ENCODE measurements around the gene ZC3H12C. TPM values are rescaled to one million over a fixed set of nuclear protein-coding genes. Genes with fewer than 3 reads are reported as not detected.

The ZC3H12C gene
- total RNA-seq, 3 donors from 2014 or later, result 0.35 to 1.3 (median 0.90) TPM

- DNase-seq (no peak), ATAC-seq (no peak)
- H3K27me3 Mint-ChIP-seq (ENCODE audit: low read depth), result peaks cover 13% of the 10 kb centered on the region
- H3K36me3 Mint-ChIP-seq (ENCODE audit: insufficient read depth), result no peaks in the 10 kb centered on the region
- H3K9me3 Mint-ChIP-seq, result no peaks in the 10 kb centered on the region
- no peaks in the 10 kb centered on the region for H3K4me1 Mint-ChIP-seq (ENCODE audit: low read depth)
- no peak overlapping the region for H3K4me3 Mint-ChIP-seq
Measured at GRCh38 chr11:110070176-110070575, 23.0 kb upstream of the ZC3H12C start.

- no peak for DNase-seq
- Mint-ChIP-seq H3K4me1 (ENCODE audit: low read depth) (no peaks in the 10 kb centered on the region), H3K4me3 (no peak overlapping the region), H3K9me3 (no peaks in the 10 kb centered on the region), H3K27me3 (ENCODE audit: low read depth) (peaks cover 15% of the 10 kb centered on the region), H3K36me3 (ENCODE audit: insufficient read depth) (no peaks in the 10 kb centered on the region)
- no peak for ATAC-seq
Measured at GRCh38 chr11:110071197-110071596, 22.0 kb upstream of the ZC3H12C start.

- no peak overlapping the region for H3K4me3 Mint-ChIP-seq
- ATAC-seq (no peak), DNase-seq (no peak)
- no peaks in the 10 kb centered on the region for H3K36me3 Mint-ChIP-seq (ENCODE audit: insufficient read depth)
- H3K9me3 Mint-ChIP-seq, result no peaks in the 10 kb centered on the region
- no peaks in the 10 kb centered on the region for H3K4me1 Mint-ChIP-seq (ENCODE audit: low read depth)
- H3K27me3 Mint-ChIP-seq (ENCODE audit: low read depth), result peaks cover 19% of the 10 kb centered on the region
Measured at GRCh38 chr11:110072930-110073329, 20.3 kb upstream of the ZC3H12C start.

GRCh38 chr11:110074499-110074898 is 18.7 kb upstream of the ZC3H12C start:
- no peak overlapping the region for H3K4me3 Mint-ChIP-seq
- DNase-seq (no peak), ATAC-seq (no peak)
- H3K36me3 Mint-ChIP-seq (ENCODE audit: insufficient read depth), result no peaks in the 10 kb centered on the region
- no peaks in the 10 kb centered on the region for H3K9me3 Mint-ChIP-seq
- no peaks in the 10 kb centered on the region for H3K4me1 Mint-ChIP-seq (ENCODE audit: low read depth)
- peaks cover 19% of the 10 kb centered on the region for H3K27me3 Mint-ChIP-seq (ENCODE audit: low read depth)

- no peak for DNase-seq
- no peak for ATAC-seq
- H3K9me3 Mint-ChIP-seq, result no peaks in the 10 kb centered on the region
- H3K4me1 Mint-ChIP-seq (ENCODE audit: low read depth), result no peaks in the 10 kb centered on the region
- H3K4me3 Mint-ChIP-seq, result no peak overlapping the region
- no peaks in the 10 kb centered on the region for H3K36me3 Mint-ChIP-seq (ENCODE audit: insufficient read depth)
- peaks cover 15% of the 10 kb centered on the region for H3K27me3 Mint-ChIP-seq (ENCODE audit: low read depth)
Measured at GRCh38 chr11:110075105-110075846, 17.9 kb upstream of the ZC3H12C start.

GRCh38 chr11:110075847-110076208 is 17.4 kb upstream of the ZC3H12C start:
- no peaks in the 10 kb centered on the region for H3K9me3 Mint-ChIP-seq
- no peaks in the 10 kb centered on the region for H3K36me3 Mint-ChIP-seq (ENCODE audit: insufficient read depth)
- no peaks in the 10 kb centered on the region for H3K4me1 Mint-ChIP-seq (ENCODE audit: low read depth)
- no peak for DNase-seq
- H3K27me3 Mint-ChIP-seq (ENCODE audit: low read depth), result peaks cover 12% of the 10 kb centered on the region
- no peak overlapping the region for H3K4me3 Mint-ChIP-seq
- ATAC-seq, result no peak

GRCh38 chr11:110076371-110076965 is 16.7 kb upstream of the ZC3H12C start:
- peaks cover 10% of the 10 kb centered on the region for H3K27me3 Mint-ChIP-seq (ENCODE audit: low read depth)
- ATAC-seq, result no peak
- DNase-seq, result no peak
- no peaks in the 10 kb centered on the region for H3K9me3 Mint-ChIP-seq
- no peaks in the 10 kb centered on the region for H3K4me1 Mint-ChIP-seq (ENCODE audit: low read depth)
- no peak overlapping the region for H3K4me3 Mint-ChIP-seq
- H3K36me3 Mint-ChIP-seq (ENCODE audit: insufficient read depth), result no peaks in the 10 kb centered on the region

- ATAC-seq, result no peak
- DNase-seq, result no peak
- Mint-ChIP-seq H3K9me3 (no peaks in the 10 kb centered on the region), H3K27me3 (ENCODE audit: low read depth) (peaks cover 10% of the 10 kb centered on the region), H3K36me3 (ENCODE audit: insufficient read depth) (no peaks in the 10 kb centered on the region), H3K4me3 (no peak overlapping the region), H3K4me1 (ENCODE audit: low read depth) (no peaks in the 10 kb centered on the region)
Measured at GRCh38 chr11:110077346-110077745, 15.8 kb upstream of the ZC3H12C start.

- DNase-seq (no peak), ATAC-seq (peak; percentile 80 to 84)
- peaks cover 10% of the 10 kb centered on the region for H3K27me3 Mint-ChIP-seq (ENCODE audit: low read depth)
- no peaks in the 10 kb centered on the region for H3K9me3 Mint-ChIP-seq
- H3K4me1 Mint-ChIP-seq (ENCODE audit: low read depth), result no peaks in the 10 kb centered on the region
- H3K4me3 Mint-ChIP-seq, result no peak overlapping the region
- H3K36me3 Mint-ChIP-seq (ENCODE audit: insufficient read depth), result no peaks in the 10 kb centered on the region
Measured at GRCh38 chr11:110077831-110078325, 15.3 kb upstream of the ZC3H12C start.

GRCh38 chr11:110078923-110079544 is 14.2 kb upstream of the ZC3H12C start:
- H3K27me3 Mint-ChIP-seq (ENCODE audit: low read depth), result peaks cover 10% of the 10 kb centered on the region
- H3K9me3 Mint-ChIP-seq, result no peaks in the 10 kb centered on the region
- no peaks in the 10 kb centered on the region for H3K4me1 Mint-ChIP-seq (ENCODE audit: low read depth)
- H3K4me3 Mint-ChIP-seq, result no peak overlapping the region
- no peak for ATAC-seq
- no peaks in the 10 kb centered on the region for H3K36me3 Mint-ChIP-seq (ENCODE audit: insufficient read depth)
- DNase-seq, result no peak

- H3K27me3 Mint-ChIP-seq (ENCODE audit: low read depth), result peaks cover 10% of the 10 kb centered on the region
- ATAC-seq, result no peak
- H3K36me3 Mint-ChIP-seq (ENCODE audit: insufficient read depth), result no peaks in the 10 kb centered on the region
- no peaks in the 10 kb centered on the region for H3K9me3 Mint-ChIP-seq
- no peak for DNase-seq
- no peaks in the 10 kb centered on the region for H3K4me1 Mint-ChIP-seq (ENCODE audit: low read depth)
- no peak overlapping the region for H3K4me3 Mint-ChIP-seq
Measured at GRCh38 chr11:110079726-110080125, 13.5 kb upstream of the ZC3H12C start.

- Mint-ChIP-seq H3K36me3 (ENCODE audit: insufficient read depth) (no peaks in the 10 kb centered on the region), H3K27me3 (ENCODE audit: low read depth) (peaks cover 2% of the 10 kb centered on the region), H3K4me1 (ENCODE audit: low read depth) (no peaks in the 10 kb centered on the region), H3K4me3 (no peak overlapping the region), H3K9me3 (no peaks in the 10 kb centered on the region)
- no peak for DNase-seq
- ATAC-seq, result peak; percentile 25 to 31
Measured at GRCh38 chr11:110081462-110082376, 11.5 kb upstream of the ZC3H12C start.

- no peak for DNase-seq
Measured at GRCh38 chr11:110082899-110083298, 10.3 kb upstream of the ZC3H12C start.

GRCh38 chr11:110085255-110085838 is 7.8 kb upstream of the ZC3H12C start:
- no peaks in the 10 kb centered on the region for H3K36me3 Mint-ChIP-seq (ENCODE audit: insufficient read depth)
- no peak overlapping the region for H3K4me3 Mint-ChIP-seq
- DNase-seq, result no peak
- H3K9me3 Mint-ChIP-seq, result no peaks in the 10 kb centered on the region
- no peak for ATAC-seq
- H3K4me1 Mint-ChIP-seq (ENCODE audit: low read depth), result no peaks in the 10 kb centered on the region
- peaks cover 9% of the 10 kb centered on the region for H3K27me3 Mint-ChIP-seq (ENCODE audit: low read depth)

More at GRCh38 chr11:110082899-110083298, 10.3 kb upstream of the ZC3H12C start:
- no peaks in the 10 kb centered on the region for H3K36me3 Mint-ChIP-seq (ENCODE audit: insufficient read depth)
- no peaks in the 10 kb centered on the region for H3K9me3 Mint-ChIP-seq
- no peak for ATAC-seq
- peaks cover 4% of the 10 kb centered on the region for H3K27me3 Mint-ChIP-seq (ENCODE audit: low read depth)
- no peaks in the 10 kb centered on the region for H3K4me1 Mint-ChIP-seq (ENCODE audit: low read depth)
- H3K4me3 Mint-ChIP-seq, result no peak overlapping the region

Measured in activated T-cell treated with anti-CD3 and anti-CD28 coated beads, Interleukin-2, amount 50 U/mL, for 4 hours (primary cell).